SK-N-SH treated with all-trans-retinoic acid at 6 μM for 48 hours (cell line): ENCODE results near the gene KLHL29.

Experiments used
- ARNTL ChIP-seq: fragments of 450-650 bp; formaldehyde crosslinking; IDR thresholded peaks from 2 replicates; pipeline ENCODE4 v1.5.0; 2020; ENCODE audit warnings: low read depth, mild to moderate bottlenecking, moderate library complexity, borderline replicate concordance
- BACH2 ChIP-seq: fragments of 250-450 bp; sonication (Bioruptor Pico); IDR thresholded peaks from 2 replicates; pipeline ENCODE4 v1.9.0; 2021; ENCODE audit warnings: mild to moderate bottlenecking, borderline replicate concordance
- CREB5 ChIP-seq: fragments of 250-450 bp; sonication (Bioruptor Pico); IDR thresholded peaks from 2 replicates; pipeline ENCODE4 v1.5.1; 2020; ENCODE audit warnings: low read depth, mild to moderate bottlenecking, moderate library complexity
- CSRNP3 ChIP-seq: fragments of 250-450 bp; sonication (Bioruptor Pico); IDR thresholded peaks from 2 replicates; pipeline ENCODE4 v1.5.1; 2021; ENCODE audit warnings: mild to moderate bottlenecking, moderate library complexity
- ISL1 ChIP-seq: fragments of 250-450 bp; sonication (Bioruptor Pico); IDR thresholded peaks from 2 replicates; pipeline ENCODE4 v2.1.2; 2022; ENCODE audit warnings: mild to moderate bottlenecking, moderate library complexity
- PATZ1 ChIP-seq: fragments of 250-450 bp; sonication (Bioruptor Pico); IDR thresholded peaks from 2 replicates; pipeline ENCODE4 v1.8.0; 2020; ENCODE audit warnings: mild to moderate bottlenecking, moderate library complexity, borderline replicate concordance
- TOX ChIP-seq: fragments of 250-450 bp; sonication (Bioruptor Pico); IDR thresholded peaks from 2 replicates; pipeline ENCODE4 v1.8.0; 2021; ENCODE audit warnings: mild to moderate bottlenecking, moderate library complexity, borderline replicate concordance
- ZFP30 ChIP-seq: fragments of 450-650 bp; formaldehyde crosslinking; IDR thresholded peaks from 2 replicates; pipeline ENCODE4 v1.5.0; 2022; ENCODE audit warnings: mild to moderate bottlenecking, moderate library complexity
- ZNF565 ChIP-seq: fragments of 450-650 bp; formaldehyde crosslinking; conservative IDR thresholded peaks from 2 replicates; pipeline ENCODE4 v1.5.0; 2020; ENCODE audit warnings: low read depth, mild to moderate bottlenecking, moderate library complexity
- ZNF8 ChIP-seq: fragments of 450-650 bp; formaldehyde crosslinking; IDR thresholded peaks from 2 replicates; pipeline ENCODE4 v1.5.0; 2020; ENCODE audit warnings: mild to moderate bottlenecking, moderate library complexity

GRCh38 chr2:23632386-23632785 is 247.4 kb downstream of the KLHL29 start:
- TF ChIP-seq TOX (no peak), CREB5 (CRISPR knock-in tag) (no peak), ZNF8 (no peak), BACH2 (CRISPR knock-in tag) (no peak), CSRNP3 (no peak), ZNF565 (no peak), ARNTL (CRISPR knock-in tag) (no peak), PATZ1 (no peak), ZFP30 (no peak), ISL1 (no peak)
